Dendritic cell treated with granulocyte-macrophage colony-stimulating factor and Interleukin-4, amounts not matched to agents 40 ng/mL and 50 ng/mL, for 4 days (primary cell): Measurements from ENCODE around the gene PARP1.

Experiments
- H3K27ac Mint-ChIP-seq: one replicate; pipeline ENCODE4 v1.8.0; 2022; ENCODE audit warnings: mild to moderate bottlenecking, mixed read lengths
- H3K27me3 Mint-ChIP-seq: one replicate; pipeline ENCODE4 v1.8.0; 2022; ENCODE audit warnings: mild to moderate bottlenecking, mixed read lengths
- H3K36me3 Mint-ChIP-seq: one replicate; pipeline ENCODE4 v1.8.0; 2022; ENCODE audit warnings: low read depth, mixed read lengths
- H3K4me1 Mint-ChIP-seq: one replicate; pipeline ENCODE4 v1.8.0; 2022; ENCODE audit warnings: low read depth, mixed read lengths
- H3K4me3 Mint-ChIP-seq: one replicate; pipeline ENCODE4 v1.8.0; 2022; ENCODE audit warnings: mild to moderate bottlenecking, moderate library complexity, mixed read lengths
- H3K9me3 Mint-ChIP-seq: one replicate; pipeline ENCODE4 v1.8.0; 2022; ENCODE audit warnings: mixed read lengths
- intact Hi-C: fragments of 100-400 bp; cut with micrococcal nuclease; formaldehyde crosslinking; loops from one replicate; pipeline ENCODE4 v1.15.0; 2022

PARP1 gene

GRCh38 chr1:226424221-226425003 lies 16.5 kb upstream of the PARP1 start:
- Mint-ChIP-seq H3K27me3 (peaks cover 12% of the 10 kb centered on the region), H3K9me3 (no peaks in the 10 kb centered on the region), H3K4me1 (peaks cover 6% of the 10 kb centered on the region), H3K27ac (no peak overlapping the region), H3K4me3 (no peak overlapping the region), H3K36me3 (no peaks in the 10 kb centered on the region)
- intact Hi-C loops = no loop called here

GRCh38 chr1:226422478-226422877 lies 14.6 kb upstream of the PARP1 start:
- Mint-ChIP-seq H3K4me1 (peaks cover 6% of the 10 kb centered on the region), H3K36me3 (no peaks in the 10 kb centered on the region), H3K27ac (no peak overlapping the region), H3K4me3 (no peak overlapping the region), H3K27me3 (peaks cover 8% of the 10 kb centered on the region), H3K9me3 (no peaks in the 10 kb centered on the region)
- intact Hi-C loops = no loop called here

GRCh38 chr1:226420897-226421296 lies 13.0 kb upstream of the PARP1 start:
- H3K36me3 Mint-ChIP-seq = no peaks in the 10 kb centered on the region
- H3K9me3 Mint-ChIP-seq = no peaks in the 10 kb centered on the region
- peaks cover 6% of the 10 kb centered on the region for H3K4me1 Mint-ChIP-seq
- intact Hi-C loops = no loop called here
- no peak overlapping the region for H3K27ac Mint-ChIP-seq
- no peak overlapping the region for H3K4me3 Mint-ChIP-seq
- peaks cover 5% of the 10 kb centered on the region for H3K27me3 Mint-ChIP-seq

- no peaks in the 10 kb centered on the region for H3K36me3 Mint-ChIP-seq
- no peak overlapping the region for H3K27ac Mint-ChIP-seq
- H3K9me3 Mint-ChIP-seq = no peaks in the 10 kb centered on the region
- H3K4me1 Mint-ChIP-seq = no peaks in the 10 kb centered on the region
- no peaks in the 10 kb centered on the region for H3K27me3 Mint-ChIP-seq
- intact Hi-C loops = no loop called here
- no peak overlapping the region for H3K4me3 Mint-ChIP-seq
Observed at GRCh38 chr1:226420328-226420727, 12.4 kb upstream of the PARP1 start.

GRCh38 chr1:226419284-226420029 lies 11.6 kb upstream of the PARP1 start:
- Mint-ChIP-seq H3K27me3 (no peaks in the 10 kb centered on the region), H3K36me3 (no peaks in the 10 kb centered on the region), H3K9me3 (no peaks in the 10 kb centered on the region), H3K4me1 (no peaks in the 10 kb centered on the region), H3K4me3 (no peak overlapping the region), H3K27ac (no peak overlapping the region)
- intact Hi-C loops = no loop called here

GRCh38 chr1:226417830-226418546 lies 10.1 kb upstream of the PARP1 start:
- H3K9me3 Mint-ChIP-seq = no peaks in the 10 kb centered on the region
- intact Hi-C loops = no loop called here
- H3K4me3 Mint-ChIP-seq = no peak overlapping the region
- H3K27ac Mint-ChIP-seq = no peak overlapping the region
- peaks cover 1% of the 10 kb centered on the region for H3K27me3 Mint-ChIP-seq
- no peaks in the 10 kb centered on the region for H3K4me1 Mint-ChIP-seq
- no peaks in the 10 kb centered on the region for H3K36me3 Mint-ChIP-seq

- H3K27ac Mint-ChIP-seq = no peak overlapping the region
- intact Hi-C loops = no loop called here
Observed at GRCh38 chr1:226417350-226417749, 9.5 kb upstream of the PARP1 start.

GRCh38 chr1:226414098-226414698 lies 6.3 kb upstream of the PARP1 start:
- H3K27me3 Mint-ChIP-seq = peaks cover 1% of the 10 kb centered on the region
- intact Hi-C loops = no loop called here
- H3K27ac Mint-ChIP-seq = no peak overlapping the region
- H3K4me1 Mint-ChIP-seq = no peaks in the 10 kb centered on the region
- H3K9me3 Mint-ChIP-seq = peaks cover 6% of the 10 kb centered on the region
- no peak overlapping the region for H3K4me3 Mint-ChIP-seq
- no peaks in the 10 kb centered on the region for H3K36me3 Mint-ChIP-seq

More at GRCh38 chr1:226417350-226417749, 9.5 kb upstream of the PARP1 start:
- Mint-ChIP-seq H3K36me3 (no peaks in the 10 kb centered on the region), H3K27me3 (peaks cover 1% of the 10 kb centered on the region), H3K4me1 (no peaks in the 10 kb centered on the region), H3K9me3 (no peaks in the 10 kb centered on the region), H3K4me3 (no peak overlapping the region)

GRCh38 chr1:226411619-226412018 lies 3.7 kb upstream of the PARP1 start:
- Mint-ChIP-seq H3K27ac (no peak overlapping the region), H3K9me3 (peaks cover 6% of the 10 kb centered on the region), H3K36me3 (peaks cover 13% of the 10 kb centered on the region), H3K4me3 (no peak overlapping the region), H3K27me3 (peaks cover 1% of the 10 kb centered on the region), H3K4me1 (peaks cover 4% of the 10 kb centered on the region)
- intact Hi-C loops = no loop called here

GRCh38 chr1:226410958-226411357 lies 3.1 kb upstream of the PARP1 start:
- H3K27ac Mint-ChIP-seq = no peak overlapping the region
- H3K27me3 Mint-ChIP-seq = peaks cover 1% of the 10 kb centered on the region
- H3K9me3 Mint-ChIP-seq = peaks cover 6% of the 10 kb centered on the region
- H3K36me3 Mint-ChIP-seq = peaks cover 13% of the 10 kb centered on the region
- H3K4me1 Mint-ChIP-seq = peaks cover 11% of the 10 kb centered on the region
- no peak overlapping the region for H3K4me3 Mint-ChIP-seq
- intact Hi-C loops = no loop called here

GRCh38 chr1:226409392-226409791 lies 1.5 kb upstream of the PARP1 start:
- peaks cover 27% of the 10 kb centered on the region for H3K4me1 Mint-ChIP-seq
- intact Hi-C loops = loop anchor here (5.0 to 10.0 kb wide), 2 partner anchors 102 to 635 kb away; partner anchors contain the start of genes LIN9 and SRP9
- no peak overlapping the region for H3K4me3 Mint-ChIP-seq

GRCh38 chr1:226408285-226409184 lies 642 bp upstream of the PARP1 start:
- Mint-ChIP-seq H3K27ac (peak overlapping the region; percentile 91), H3K4me1 (peaks cover 35% of the 10 kb centered on the region), H3K4me3 (peak overlapping the region; percentile 99), H3K9me3 (peaks cover 6% of the 10 kb centered on the region), H3K27me3 (peaks cover 1% of the 10 kb centered on the region), H3K36me3 (peaks cover 13% of the 10 kb centered on the region)
- intact Hi-C loops = loop anchor here (5.0 to 10.0 kb wide), 2 partner anchors 101 to 634 kb away; partner anchors contain the start of genes LIN9 and SRP9

More at GRCh38 chr1:226409392-226409791, 1.5 kb upstream of the PARP1 start:
- Mint-ChIP-seq H3K27ac (no peak overlapping the region), H3K36me3 (peaks cover 13% of the 10 kb centered on the region), H3K27me3 (peaks cover 1% of the 10 kb centered on the region), H3K9me3 (peaks cover 6% of the 10 kb centered on the region)

- Mint-ChIP-seq H3K36me3 (peaks cover 21% of the 10 kb centered on the region), H3K9me3 (peaks cover 6% of the 10 kb centered on the region), H3K4me1 (peaks cover 46% of the 10 kb centered on the region), H3K27me3 (no peaks in the 10 kb centered on the region), H3K4me3 (peak overlapping the region; percentile 99), H3K27ac (peak overlapping the region; percentile 91)
- intact Hi-C loops = loop anchor here (5.0 to 10.0 kb wide), 2 partner anchors 100 to 632 kb away; partner anchors contain the start of genes LIN9 and SRP9
Observed at GRCh38 chr1:226407199-226407496, 745 bp downstream of the PARP1 start.
